GM19025 (cell line): Measurements from ENCODE around the gene RMND1.
"Not testable (repeated sequence)": the region's sequence is repeated elsewhere in the genome, so short reads cannot be mapped to it uniquely, and the experiment has no call there.

ENCODE experiments used
- ATAC-seq: cut with Tn5 transposase; IDR thresholded peaks from one replicate; pipeline ENCODE4 v1.9.1; 2021; ENCODE audit warnings: mild to moderate bottlenecking, low read depth, moderate library complexity; ENCODE audit not compliant: unreplicated experiment

Gene RMND1

DNA sequence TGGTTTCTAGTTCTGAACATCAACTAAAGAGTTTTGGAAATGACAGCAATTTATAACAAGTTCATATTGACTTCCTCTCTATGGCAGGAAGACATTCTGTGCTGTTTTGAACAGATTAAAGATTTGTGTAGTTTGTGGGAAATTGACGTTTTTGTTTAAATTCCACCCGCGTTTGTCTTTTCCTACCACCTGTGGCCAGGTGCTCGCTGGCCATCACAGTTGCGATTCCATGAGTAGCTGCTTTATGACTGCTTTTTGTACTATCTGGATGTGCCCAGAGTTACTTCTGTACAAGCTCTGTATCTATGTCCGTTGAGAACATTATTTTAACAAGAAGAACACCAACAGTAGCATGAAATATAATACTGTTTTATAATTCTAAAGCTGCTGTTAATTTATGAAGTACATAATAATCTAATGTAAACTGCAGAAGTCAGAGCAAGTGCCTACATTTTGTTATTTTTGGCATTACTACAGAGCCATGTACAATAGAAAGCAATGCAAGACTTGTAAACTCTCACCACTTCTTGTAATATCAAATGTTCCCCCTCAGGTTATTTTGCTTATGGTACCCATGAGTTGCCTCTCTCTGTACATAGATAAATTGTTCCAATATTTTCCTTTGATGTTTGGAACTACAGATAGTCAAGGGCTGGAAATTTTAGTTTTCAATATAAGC, 94.0 kb downstream of the RMND1 start:
- ATAC-seq, result no peak

DNA sequence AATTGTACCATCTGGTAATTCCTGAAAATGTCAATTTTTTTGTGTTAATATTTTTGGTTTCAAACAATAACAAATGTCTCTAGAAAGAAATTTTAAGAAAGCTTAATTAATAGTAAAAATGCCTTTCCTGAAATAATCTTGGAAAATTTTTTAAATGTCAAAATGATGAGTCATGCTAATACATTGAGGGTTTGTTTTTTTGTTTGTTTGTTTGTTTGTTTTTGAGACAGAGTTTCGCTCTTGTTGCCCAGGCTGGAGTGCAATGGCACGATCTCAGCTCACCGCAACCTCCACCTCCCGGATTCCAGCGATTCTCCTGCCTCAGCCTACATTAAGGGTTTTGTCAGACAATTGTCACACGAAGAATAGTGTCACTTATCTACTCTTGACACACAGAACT, 94.9 kb downstream of the RMND1 start:
- not testable (repeated sequence) for ATAC-seq
